HCT116 (cell line): ENCODE results near the gene SPIRE1. TPM values are rescaled to one million over a fixed set of nuclear protein-coding genes. Genes with fewer than 3 reads are reported as not detected.
"Not testable (repeated sequence)": the region's sequence is repeated elsewhere in the genome, so short reads cannot be mapped to it uniquely, and the experiment has no call there.

Source experiments
- ATAC-seq: fragments of 200-7000 bp; cut with Tn5 transposase; 2 replicates; pipeline ENCODE4 v1.9.1; 2020; ENCODE audit warnings: mild to moderate bottlenecking, moderate library complexity
- BruUV-seq: library from RNA; stranded (reverse); fragments of 400-500 nt; replicated peaks from 2 replicates; lab custom pipeline; 2021; lab: Mats Ljungman, UMichigan
- CTCF ChIA-PET: fragments of 300-600 bp; sonication (Branson Sonifier 250); formaldehyde crosslinking; loops from one replicate; lab custom pipeline; 2021; ENCODE audit warnings: antibody characterized with exemption; lab: Charles Lee
- POLR2A ChIA-PET: fragments of 300-600, 350-600 bp; sonication (Branson Sonifier 250); formaldehyde crosslinking; loops from one replicate; lab custom pipeline; 2021; ENCODE audit warnings: antibody characterized with exemption; lab: Charles Lee
- RAD21 ChIA-PET, 2 experiments: fragments of 300-600 bp; sonication (Branson Sonifier 250); formaldehyde crosslinking; loops; one replicate each; lab custom pipeline; 2023; ENCODE audit warnings: low total read pairs in 2 of 2; ENCODE audit not compliant: uncharacterized antibody in 2 of 2, unreplicated experiment in 2 of 2, low non-redundant PET in 1 of 2; lab: Charles Lee
- DNase-seq: peaks from one replicate; pipeline ENCODE4 v3.0.0-alpha.2; 2010; ENCODE audit warnings: low read depth, low spot score
- H2AFZ ChIP-seq: fragments of 200-600 bp; shearing (Covaris generic), sonication (generic); 2 replicates; pipeline ENCODE4 v1.6.1; 2017; ENCODE audit warnings: low read depth, mixed run types, mixed read lengths, antibody characterized with exemption, low read length; ENCODE audit not compliant: poor library complexity, severe bottlenecking
- H3K27ac ChIP-seq: 2 replicates; pipeline ENCODE4 v1.5.1; 2012; ENCODE audit warnings: low read depth, low read length
- H3K27me3 ChIP-seq: fragments of 200-600 bp; sonication (generic); 2 replicates; pipeline ENCODE4 v1.6.1; 2016; ENCODE audit warnings: mixed run types, low read length, mixed read lengths; ENCODE audit not compliant: insufficient read depth
- H3K36me3 ChIP-seq, 2 experiments: fragments of 200-500 bp in 1 of 2; fragments of 200-600 bp in 1 of 2; sonication (Bioruptor generic) in 1 of 2; sonication (generic) in 1 of 2; 2 replicates each; pipeline versions ENCODE4 v1.5.1 to v1.6.1; 2014 to 2016; ENCODE audit warnings: low read length in 2 of 2, inconsistent platforms in 1 of 2, mixed read lengths in 1 of 2, mixed run types in 1 of 2; ENCODE audit not compliant: insufficient read depth in 2 of 2, control insufficient read depth in 1 of 2
- H3K4me1 ChIP-seq, 2 experiments: fragments of 200-600 bp in 1 of 2; sonication (generic) in 1 of 2; 2 replicates each; pipeline versions ENCODE4 v1.5.1 to v1.6.1; 2012 to 2017; ENCODE audit warnings: low read length in 2 of 2, inconsistent platforms in 1 of 2, mild to moderate bottlenecking in 1 of 2, mixed read lengths in 1 of 2, mixed run types in 1 of 2, moderate library complexity in 1 of 2; ENCODE audit not compliant: insufficient read depth in 2 of 2, control insufficient read depth in 1 of 2
- H3K4me2 ChIP-seq: fragments of 200-600 bp; sonication (generic); 2 replicates; pipeline ENCODE4 v1.6.1; 2017; ENCODE audit warnings: mixed run types, low read length, mixed read lengths
- H3K4me3 ChIP-seq, 2 experiments: fragments of 200-600 bp in 1 of 2; sonication (generic) in 1 of 2; replicated peaks in 1 of 2; 2 replicates each; pipeline ENCODE4 v1.5.1; 2011 to 2016; ENCODE audit warnings: low read length in 2 of 2, control low read depth in 1 of 2, low read depth in 1 of 2, mild to moderate bottlenecking in 1 of 2, mixed read lengths in 1 of 2, mixed run types in 1 of 2
- H3K79me2 ChIP-seq: fragments of 200-600 bp; sonication (generic); 2 replicates; pipeline ENCODE4 v1.6.1; 2017; ENCODE audit warnings: mild to moderate bottlenecking, mixed run types, low read length, moderate library complexity, mixed read lengths; ENCODE audit not compliant: insufficient read depth
- H3K9ac ChIP-seq: fragments of 200-600 bp; sonication (generic); 2 replicates; pipeline ENCODE4 v1.6.1; 2016; ENCODE audit warnings: low read length, mixed read lengths
- H3K9me2 ChIP-seq: fragments of 200-600 bp; sonication (generic), shearing (Covaris generic); 2 replicates; pipeline ENCODE4 v1.6.1; 2017; ENCODE audit warnings: mixed run types, mild to moderate bottlenecking, moderate library complexity; ENCODE audit not compliant: insufficient read depth
- H3K9me3 ChIP-seq, 2 experiments: fragments of 200-500 bp in 1 of 2; fragments of 200-600 bp in 1 of 2; sonication (Bioruptor generic) in 1 of 2; sonication (generic) in 1 of 2; 2 replicates each; pipeline ENCODE4 v1.6.1; 2014 to 2017; ENCODE audit warnings: low read length in 2 of 2, mixed read lengths in 2 of 2, inconsistent platforms in 1 of 2, low read depth in 1 of 2, mild to moderate bottlenecking in 1 of 2, mixed run types in 1 of 2, moderate library complexity in 1 of 2; ENCODE audit not compliant: control insufficient read depth in 1 of 2, insufficient read depth in 1 of 2
- H4K20me1 ChIP-seq: fragments of 200-600 bp; sonication (generic), shearing (Covaris generic); 2 replicates; pipeline ENCODE4 v1.6.1; 2017; ENCODE audit warnings: mixed run types, mild to moderate bottlenecking, moderate library complexity; ENCODE audit not compliant: insufficient read depth
- CBX3 ChIP-seq: IDR thresholded peaks from 2 replicates; pipeline ENCODE4 v1.6.1; 2012; ENCODE audit warnings: low read depth
- CEBPB ChIP-seq: IDR thresholded peaks from 2 replicates; pipeline ENCODE4 v1.6.1; 2012; ENCODE audit warnings: low read depth
- EGR1 ChIP-seq: IDR thresholded peaks from 2 replicates; pipeline ENCODE4 v1.6.1; 2012; ENCODE audit warnings: low read depth
- FOSL1 ChIP-seq: IDR thresholded peaks from 2 replicates; pipeline ENCODE4 v1.6.1; 2012; ENCODE audit warnings: low read depth
- JUND ChIP-seq: IDR thresholded peaks from 2 replicates; pipeline ENCODE4 v1.6.1; 2012
- POLR2A ChIP-seq: IDR thresholded peaks from 2 replicates; pipeline ENCODE4 v1.7.0; 2011; ENCODE audit warnings: borderline replicate concordance; ENCODE audit not compliant: insufficient read depth, insufficient read length; ENCODE audit errors: extremely low read depth
- RAD21 ChIP-seq: IDR thresholded peaks from 2 replicates; pipeline ENCODE4 v1.6.1; 2012; ENCODE audit warnings: low read depth, mild to moderate bottlenecking
- SIN3A ChIP-seq: IDR thresholded peaks from 2 replicates; pipeline ENCODE4 v1.6.1; 2012; ENCODE audit warnings: low read depth
- TCF7L2 ChIP-seq: IDR thresholded peaks from 2 replicates; pipeline ENCODE4 v1.7.0; 2011; ENCODE audit warnings: borderline replicate concordance, inconsistent platforms; ENCODE audit not compliant: insufficient read depth, insufficient read length; ENCODE audit errors: extremely low read depth
- ZFX ChIP-seq: fragments of 450-650 bp; IDR thresholded peaks from 2 replicates; pipeline ENCODE4 v1.6.1; 2017
- ZNF274 ChIP-seq: fragments of 200-500 bp; sonication (Bioruptor generic); IDR thresholded peaks from 2 replicates; pipeline ENCODE4 v1.6.1; 2014; ENCODE audit warnings: mild to moderate bottlenecking, low read depth, low read length, inconsistent platforms
- intact Hi-C: fragments of 100-400 bp; cut with micrococcal nuclease; formaldehyde crosslinking; loops from 2 replicates; pipeline ENCODE4 v1.10.0; 2022
- total RNA-seq: library from RNA; stranded (reverse); gene quantifications from one replicate; pipeline ENCODE4 v1.2.1, GENCODE V29; 2021; ENCODE audit not compliant: unreplicated experiment
- TF ChIP-seq, protein P1 (sequence below): IDR thresholded peaks from 2 replicates; pipeline ENCODE4 v1.6.1; 2012; ENCODE audit warnings: low read depth
- TF ChIP-seq, protein P2 (sequence below), 3 experiments: fragments of 200-600 bp in 1 of 3; sonication (generic) in 1 of 3; IDR thresholded peaks in 2 of 3; conservative IDR thresholded peaks in 1 of 3; 2 replicates each; pipeline ENCODE4 v1.5.1; 2012 to 2017; ENCODE audit warnings: low read depth in 2 of 3, low read length in 2 of 3, antibody characterized with exemption in 1 of 3, borderline replicate concordance in 1 of 3, control low read depth in 1 of 3, mild to moderate bottlenecking in 1 of 3, mixed read lengths in 1 of 3, mixed run types in 1 of 3, moderate library complexity in 1 of 3; ENCODE audit not compliant: insufficient read depth in 1 of 3

Gene SPIRE1
- total RNA-seq, 1 experiment from 2014 or later, result 26.6 TPM

DNA sequence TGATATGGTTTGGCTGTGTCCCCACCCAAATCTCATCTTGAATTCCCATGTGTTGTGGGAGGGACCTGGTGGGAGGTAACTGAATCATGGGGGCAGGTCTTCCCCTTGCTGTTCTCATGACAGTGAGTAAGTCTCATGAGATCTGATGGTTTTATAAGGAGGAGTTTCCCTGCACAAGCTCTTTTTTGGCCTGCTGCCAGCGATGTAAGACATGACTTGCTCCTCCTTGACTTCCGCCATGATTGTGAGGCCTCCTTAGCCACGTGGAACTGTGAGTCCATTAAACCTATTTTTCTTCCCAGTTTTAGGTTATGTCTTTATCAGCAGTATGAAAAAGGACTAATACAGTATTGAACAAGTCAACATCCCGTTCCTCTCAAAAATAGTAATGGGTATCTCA is 118.7 kb downstream of the SPIRE1 start:
- POLR2A ChIA-PET, RAD21 ChIA-PET, intact Hi-C loops: not testable (repeated sequence)

DNA sequence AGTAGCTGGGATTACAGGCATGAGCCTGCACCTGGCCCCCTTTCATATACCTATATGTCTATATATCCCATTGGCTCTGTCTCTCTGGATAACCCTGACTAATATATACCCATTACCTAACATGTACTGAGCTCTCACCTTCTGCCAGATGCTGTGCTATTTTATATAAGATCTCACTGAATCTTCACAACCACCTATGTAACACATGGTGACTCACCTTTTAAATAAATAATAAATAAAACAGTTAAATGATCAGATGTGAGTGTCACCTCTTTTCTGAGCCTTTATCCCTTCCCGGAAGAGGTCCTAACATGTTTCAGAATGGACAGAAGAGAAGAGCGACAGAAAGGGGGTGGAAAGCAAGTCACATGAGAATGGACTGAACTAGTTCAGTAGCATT is 123.1 kb downstream of the SPIRE1 start:
- Histone ChIP-seq H3K27me3 (no peaks in the 10 kb centered on the region), H3K27ac (no peak overlapping the region), H2AFZ (no peak overlapping the region), H3K4me2 (no peak overlapping the region), H3K9ac (no peak overlapping the region), H3K79me2 (no peaks in the 10 kb centered on the region), H4K20me1 (no peaks in the 10 kb centered on the region), H3K36me3 (no peaks in the 10 kb centered on the region), H3K9me3 (no peaks in the 10 kb centered on the region), H3K4me1 (no peaks in the 10 kb centered on the region), H3K9me2 (no peaks in the 10 kb centered on the region), H3K4me3 (no peak overlapping the region)
- DNase-seq (no peak), ATAC-seq (no peak)
- no TSS peak for BruUV-seq
- RAD21 ChIA-PET, result no interaction called here
- intact Hi-C loops, result no loop called here
- POLR2A ChIA-PET, result no interaction called here
- CTCF ChIA-PET, result no interaction called here
- TF ChIP-seq, protein P1, sequence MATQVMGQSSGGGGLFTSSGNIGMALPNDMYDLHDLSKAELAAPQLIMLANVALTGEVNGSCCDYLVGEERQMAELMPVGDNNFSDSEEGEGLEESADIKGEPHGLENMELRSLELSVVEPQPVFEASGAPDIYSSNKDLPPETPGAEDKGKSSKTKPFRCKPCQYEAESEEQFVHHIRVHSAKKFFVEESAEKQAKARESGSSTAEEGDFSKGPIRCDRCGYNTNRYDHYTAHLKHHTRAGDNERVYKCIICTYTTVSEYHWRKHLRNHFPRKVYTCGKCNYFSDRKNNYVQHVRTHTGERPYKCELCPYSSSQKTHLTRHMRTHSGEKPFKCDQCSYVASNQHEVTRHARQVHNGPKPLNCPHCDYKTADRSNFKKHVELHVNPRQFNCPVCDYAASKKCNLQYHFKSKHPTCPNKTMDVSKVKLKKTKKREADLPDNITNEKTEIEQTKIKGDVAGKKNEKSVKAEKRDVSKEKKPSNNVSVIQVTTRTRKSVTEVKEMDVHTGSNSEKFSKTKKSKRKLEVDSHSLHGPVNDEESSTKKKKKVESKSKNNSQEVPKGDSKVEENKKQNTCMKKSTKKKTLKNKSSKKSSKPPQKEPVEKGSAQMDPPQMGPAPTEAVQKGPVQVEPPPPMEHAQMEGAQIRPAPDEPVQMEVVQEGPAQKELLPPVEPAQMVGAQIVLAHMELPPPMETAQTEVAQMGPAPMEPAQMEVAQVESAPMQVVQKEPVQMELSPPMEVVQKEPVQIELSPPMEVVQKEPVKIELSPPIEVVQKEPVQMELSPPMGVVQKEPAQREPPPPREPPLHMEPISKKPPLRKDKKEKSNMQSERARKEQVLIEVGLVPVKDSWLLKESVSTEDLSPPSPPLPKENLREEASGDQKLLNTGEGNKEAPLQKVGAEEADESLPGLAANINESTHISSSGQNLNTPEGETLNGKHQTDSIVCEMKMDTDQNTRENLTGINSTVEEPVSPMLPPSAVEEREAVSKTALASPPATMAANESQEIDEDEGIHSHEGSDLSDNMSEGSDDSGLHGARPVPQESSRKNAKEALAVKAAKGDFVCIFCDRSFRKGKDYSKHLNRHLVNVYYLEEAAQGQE, result no peak
- TF ChIP-seq CEBPB, result no peak
- no peak for TF ChIP-seq RAD21
- TF ChIP-seq EGR1, result no peak
- TF ChIP-seq CBX3, result no peak
- no peak for TF ChIP-seq TCF7L2
- no peak for TF ChIP-seq ZNF274
- TF ChIP-seq POLR2A, result no peak
- no peak for TF ChIP-seq ZFX
- TF ChIP-seq, protein P2, sequence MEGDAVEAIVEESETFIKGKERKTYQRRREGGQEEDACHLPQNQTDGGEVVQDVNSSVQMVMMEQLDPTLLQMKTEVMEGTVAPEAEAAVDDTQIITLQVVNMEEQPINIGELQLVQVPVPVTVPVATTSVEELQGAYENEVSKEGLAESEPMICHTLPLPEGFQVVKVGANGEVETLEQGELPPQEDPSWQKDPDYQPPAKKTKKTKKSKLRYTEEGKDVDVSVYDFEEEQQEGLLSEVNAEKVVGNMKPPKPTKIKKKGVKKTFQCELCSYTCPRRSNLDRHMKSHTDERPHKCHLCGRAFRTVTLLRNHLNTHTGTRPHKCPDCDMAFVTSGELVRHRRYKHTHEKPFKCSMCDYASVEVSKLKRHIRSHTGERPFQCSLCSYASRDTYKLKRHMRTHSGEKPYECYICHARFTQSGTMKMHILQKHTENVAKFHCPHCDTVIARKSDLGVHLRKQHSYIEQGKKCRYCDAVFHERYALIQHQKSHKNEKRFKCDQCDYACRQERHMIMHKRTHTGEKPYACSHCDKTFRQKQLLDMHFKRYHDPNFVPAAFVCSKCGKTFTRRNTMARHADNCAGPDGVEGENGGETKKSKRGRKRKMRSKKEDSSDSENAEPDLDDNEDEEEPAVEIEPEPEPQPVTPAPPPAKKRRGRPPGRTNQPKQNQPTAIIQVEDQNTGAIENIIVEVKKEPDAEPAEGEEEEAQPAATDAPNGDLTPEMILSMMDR (IDR thresholded peaks at IDR 0.05 in 2 of 3, conservative IDR thresholded peaks at IDR 0.05 in 1 of 3; ENCODE audit: borderline replicate concordance in 1 of 3, insufficient read depth in 1 of 3, low read depth in 2 of 3, low read length in 2 of 3), result no peak
- no peak for TF ChIP-seq FOSL1
- no peak for TF ChIP-seq JUND
- no peak for TF ChIP-seq SIN3A

More for the DNA sequence above, 118.7 kb downstream of the SPIRE1 start:
- not testable (repeated sequence) for H3K4me3 ChIP-seq, H3K4me1 ChIP-seq, H3K79me2 ChIP-seq, DNase-seq, BruUV-seq, H3K36me3 ChIP-seq, H3K27ac ChIP-seq, H3K9me3 ChIP-seq, H4K20me1 ChIP-seq, H3K4me2 ChIP-seq, H3K27me3 ChIP-seq, H3K9ac ChIP-seq, H3K9me2 ChIP-seq, H2AFZ ChIP-seq, ATAC-seq
- CTCF ChIA-PET, result interaction anchor here (1.2 kb wide), 2 partner anchors 8 to 20 kb away, joined by 3 read pairs; no protein-coding TSS in a partner anchor
